Stimulated activated CD4-positive, alpha-beta T cell treated with anti-CD3 and anti-CD28 coated beads, Interleukin-15, amount 100 ng/mL, for 24 hours (primary cell): ENCODE data around the gene TAS2R7.
"Not testable (repeated sequence)": the region's sequence is repeated elsewhere in the genome, so short reads cannot be mapped to it uniquely, and the experiment has no call there.

Source experiments
- DNase-seq: peaks from one replicate; pipeline ENCODE4 v3.0.0-alpha.2; 2020

The TAS2R7 gene

GRCh38 chr12:10802587-10802986, at the start of gene TAS2R7:
Gene TAS2R7 (minus strand): TSS chr12:10802627. CDS start chr12:10802570, 57 bp downstream.
- DNase-seq = no peak

GRCh38 chr12:10851243-10851858, 48.9 kb upstream of the TAS2R7 start:
- DNase-seq = no peak

GRCh38 chr12:10849425-10849878, 47.0 kb upstream of the TAS2R7 start, which contains the start of gene PRR4:
Gene PRR4 (minus strand): TSS chr12:10849475. CDS start chr12:10849437, 38 bp downstream.
- DNase-seq = no peak

DNA sequence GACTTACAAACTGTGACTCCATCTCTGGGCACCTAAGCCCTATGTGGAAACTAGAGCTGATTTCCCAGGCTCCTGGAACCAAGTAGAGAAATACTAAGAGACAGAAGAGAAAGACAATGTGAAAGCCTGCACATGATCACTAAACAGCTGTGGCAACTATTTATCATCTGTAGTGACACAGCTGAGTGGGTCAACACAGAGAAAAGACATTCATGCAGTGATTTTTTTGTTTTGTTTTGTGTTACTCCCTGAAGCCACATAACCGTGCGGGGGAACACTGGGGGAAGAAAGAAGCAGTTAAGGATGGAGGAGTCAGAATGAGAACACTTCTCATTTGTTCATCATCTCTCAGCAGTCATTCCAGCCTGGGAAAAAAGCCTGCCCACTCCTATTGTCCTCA, 45.3 kb upstream of the TAS2R7 start:
- DNase-seq = no peak

GRCh38 chr12:10842862-10843261, 40.4 kb upstream of the TAS2R7 start:
- no peak for DNase-seq

- no peak for DNase-seq
Measured at GRCh38 chr12:10838461-10838860, 36.0 kb upstream of the TAS2R7 start.

- DNase-seq = no peak
Measured at GRCh38 chr12:10829994-10830393, 27.6 kb upstream of the TAS2R7 start.

DNA sequence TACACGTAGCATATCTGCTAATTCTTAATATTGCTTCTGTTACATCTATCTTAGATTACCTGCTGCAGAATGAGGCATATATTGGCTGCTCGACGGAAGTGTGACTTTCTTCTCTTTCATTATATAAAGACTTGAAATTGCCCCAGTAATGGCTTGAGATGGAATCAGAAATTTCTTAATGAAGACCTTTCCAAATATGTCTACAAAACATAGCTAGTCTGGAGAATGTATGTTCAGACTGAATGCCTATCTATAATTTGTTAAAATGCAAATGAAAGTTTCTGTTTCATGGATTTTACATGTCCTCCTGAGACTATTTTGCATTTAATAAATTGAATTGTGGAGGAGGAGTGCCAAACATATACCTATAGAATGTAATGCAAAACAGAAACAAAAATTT, 23.8 kb upstream of the TAS2R7 start, which contains the start of gene TAS2R10:
Gene TAS2R10, minus strand, starts transcription at position 101 of the 400 bp plus-strand sequence. Its CDS starts 89 bp downstream, at position 12.
- DNase-seq = no peak

- no peak for DNase-seq
Measured at GRCh38 chr12:10824957-10825356, 22.5 kb upstream of the TAS2R7 start.

GRCh38 chr12:10811883-10812536, 9.6 kb upstream of the TAS2R7 start:
- no peak for DNase-seq

GRCh38 chr12:10810068-10810467, 7.6 kb upstream of the TAS2R7 start, which contains the start of gene TAS2R9:
Gene TAS2R9 (minus strand): TSS chr12:10810168. CDS start chr12:10810075, 93 bp downstream.
- DNase-seq = no peak

GRCh38 chr12:10807186-10807585, 4.8 kb upstream of the TAS2R7 start, which contains the start of gene TAS2R8:
Gene TAS2R8 (minus strand): TSS chr12:10807286. CDS start chr12:10806980, 306 bp downstream.
- DNase-seq = no peak

- DNase-seq = no peak
Measured at GRCh38 chr12:10801741-10802140, 686 bp downstream of the TAS2R7 start.

GRCh38 chr12:10794222-10794621, 8.2 kb downstream of the TAS2R7 start:
- no peak for DNase-seq

- not testable (repeated sequence) for DNase-seq
Measured at GRCh38 chr12:10791769-10792168, 10.7 kb downstream of the TAS2R7 start.

DNA sequence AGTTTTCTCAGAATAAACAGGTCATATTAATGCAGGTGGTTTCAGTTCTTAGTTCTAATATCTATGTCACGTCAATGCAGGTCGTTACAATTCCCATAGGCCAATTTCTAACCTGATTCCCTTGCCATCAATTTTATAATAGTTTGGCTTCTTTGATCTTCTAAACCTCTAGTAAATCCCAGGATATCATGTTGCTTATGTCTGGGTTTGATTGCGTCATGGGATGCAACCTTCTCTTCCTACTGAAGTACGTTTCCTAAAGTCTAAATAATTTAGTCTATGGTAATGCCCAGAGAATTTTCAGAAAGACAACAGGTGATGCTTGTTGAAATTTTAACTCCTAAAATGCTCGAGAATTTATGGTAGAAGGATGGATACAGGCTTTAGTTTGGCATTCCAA, 19.2 kb downstream of the TAS2R7 start:
- no peak for DNase-seq

DNA sequence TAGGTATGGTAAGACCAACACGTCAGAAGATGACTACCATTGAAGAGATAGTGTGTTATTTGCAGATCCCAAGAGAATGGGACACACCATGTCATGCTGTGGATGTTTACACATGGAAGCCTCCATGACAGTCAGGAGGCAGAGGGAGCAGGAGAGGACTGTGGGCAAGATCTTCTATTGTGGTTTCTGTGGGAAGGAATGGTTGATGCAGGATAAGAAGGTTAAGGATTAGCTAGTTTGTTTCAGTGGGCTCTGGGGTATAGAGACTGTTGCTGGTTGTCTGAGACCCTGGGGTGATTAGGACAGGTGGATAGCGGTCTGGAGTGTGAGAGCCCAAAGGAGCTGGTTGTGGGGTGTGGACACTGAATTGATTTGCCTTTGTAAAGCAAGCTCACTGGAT, 23.3 kb downstream of the TAS2R7 start:
- DNase-seq = no peak

DNA sequence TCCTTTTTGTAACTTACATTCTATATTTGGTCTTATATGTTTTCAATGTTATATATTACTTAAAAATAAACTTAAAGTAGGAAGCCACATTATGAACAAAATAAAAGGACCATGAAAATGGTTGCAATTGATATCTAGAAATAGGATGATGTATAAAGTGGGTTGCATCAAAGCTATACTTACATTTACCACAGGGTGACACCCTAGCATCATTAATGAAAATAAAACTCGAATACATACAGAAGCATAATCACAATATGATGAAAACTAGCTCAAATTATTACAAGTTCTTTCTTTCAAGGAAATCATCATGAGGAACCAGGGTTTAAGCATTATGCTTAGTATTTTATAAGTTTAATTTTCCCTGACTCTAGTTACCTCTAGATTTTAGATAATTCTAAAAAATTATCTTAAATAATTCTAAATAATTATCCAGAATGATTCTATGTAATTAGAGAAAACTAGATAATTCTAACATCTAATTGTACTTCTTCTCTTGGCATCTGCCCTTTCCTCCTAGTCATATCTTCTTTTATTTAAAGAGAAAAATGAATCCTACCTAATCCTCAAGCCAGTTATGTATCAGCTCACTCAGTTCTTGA, 31.2 kb downstream of the TAS2R7 start:
- no peak for DNase-seq

- no peak for DNase-seq
Measured at GRCh38 chr12:10759657-10760056, 42.8 kb downstream of the TAS2R7 start.

- DNase-seq = no peak
Measured at GRCh38 chr12:10756194-10756593, 46.2 kb downstream of the TAS2R7 start.

- no peak for DNase-seq
Measured at GRCh38 chr12:10753059-10753458, 49.4 kb downstream of the TAS2R7 start.
